OCI-LY3 (cell line): ENCODE measurements around the gene RPRD2.

ENCODE experiments used
- H2AFZ ChIP-seq: fragments of 200-600, 300-600 bp; shearing (Covaris generic); 2 replicates; pipeline ENCODE4 v1.6.0; 2014; ENCODE audit warnings: antibody characterized with exemption, low read depth, low read length
- H3K27ac ChIP-seq: fragments of 200-600, 300-600 bp; sonication (generic); 2 replicates; pipeline ENCODE4 v1.5.1; 2014; ENCODE audit warnings: mild to moderate bottlenecking, low read length, moderate library complexity, mixed read lengths
- H3K27me3 ChIP-seq: fragments of 200-600, 300-600 bp; sonication (generic); 2 replicates; pipeline ENCODE4 v1.6.1; 2014; ENCODE audit warnings: low read depth, low read length, mixed read lengths
- H3K36me3 ChIP-seq: fragments of 200-600, 300-600 bp; sonication (generic); replicated peaks from 2 replicates; pipeline ENCODE3; 2014; ENCODE audit warnings: low read depth, low read length, mixed read lengths
- H3K4me1 ChIP-seq: fragments of 300-600, 200-600 bp; sonication (generic); 2 replicates; pipeline ENCODE4 v1.6.1; 2014; ENCODE audit warnings: low read length, mixed read lengths
- H3K4me2 ChIP-seq: fragments of 200-600, 300-600 bp; sonication (generic); 2 replicates; pipeline ENCODE4 v1.6.1; 2014; ENCODE audit warnings: low read length, mixed read lengths
- H3K4me3 ChIP-seq: fragments of 300-600, 200-600 bp; sonication (generic); 2 replicates; pipeline ENCODE4 v1.5.1; 2014; ENCODE audit warnings: antibody characterized with exemption, mild to moderate bottlenecking, low read length, moderate library complexity
- H3K79me2 ChIP-seq: fragments of 300-600, 200-600 bp; shearing (Covaris generic); 2 replicates; pipeline ENCODE4 v1.6.1; 2014; ENCODE audit warnings: mild to moderate bottlenecking, low read length, mixed read lengths
- H3K9ac ChIP-seq: fragments of 300-600, 200-600 bp; shearing (Covaris generic); 2 replicates; pipeline ENCODE4 v1.6.0; 2014; ENCODE audit warnings: mild to moderate bottlenecking, low read length, moderate library complexity
- H3K9me3 ChIP-seq: fragments of 200-600, 300-600 bp; shearing (Covaris generic); 2 replicates; pipeline ENCODE4 v1.6.1; 2014; ENCODE audit warnings: low read length, mixed read lengths; ENCODE audit not compliant: insufficient read depth
- H4K20me1 ChIP-seq: fragments of 200-600, 300-600 bp; sonication (generic); 2 replicates; pipeline ENCODE4 v1.6.1; 2016; ENCODE audit warnings: low read length, mixed read lengths; ENCODE audit not compliant: insufficient read depth
- CTCF ChIP-seq: fragments of 200-600, 300-600 bp; sonication (generic); IDR thresholded peaks from 2 replicates; pipeline ENCODE4 v1.5.1; 2014; ENCODE audit warnings: antibody characterized with exemption, low read length, low read depth
- EZH2phosphoT487 ChIP-seq: fragments of 200-600 bp; shearing (Covaris generic); IDR thresholded peaks from 2 replicates; pipeline ENCODE4 v1.6.1; 2018; ENCODE audit warnings: antibody characterized with exemption, mixed run types, low read depth

Gene RPRD2

GRCh38 chr1:150407330-150407729, 43.4 kb downstream of the RPRD2 start:
- Histone ChIP-seq H4K20me1 (peaks cover 43% of the 10 kb centered on the region), H3K79me2 (peaks cover 52% of the 10 kb centered on the region), H3K27me3 (no peaks in the 10 kb centered on the region), H3K36me3 (peaks cover 3% of the 10 kb centered on the region), H3K9me3 (no peaks in the 10 kb centered on the region), H2AFZ (no peak overlapping the region), H3K4me1 (no peaks in the 10 kb centered on the region), H3K4me3 (no peak overlapping the region), H3K4me2 (no peak overlapping the region), H3K27ac (no peak overlapping the region), H3K9ac (no peak overlapping the region)
- no peak for TF ChIP-seq CTCF
- TF ChIP-seq EZH2phosphoT487, result no peak

DNA sequence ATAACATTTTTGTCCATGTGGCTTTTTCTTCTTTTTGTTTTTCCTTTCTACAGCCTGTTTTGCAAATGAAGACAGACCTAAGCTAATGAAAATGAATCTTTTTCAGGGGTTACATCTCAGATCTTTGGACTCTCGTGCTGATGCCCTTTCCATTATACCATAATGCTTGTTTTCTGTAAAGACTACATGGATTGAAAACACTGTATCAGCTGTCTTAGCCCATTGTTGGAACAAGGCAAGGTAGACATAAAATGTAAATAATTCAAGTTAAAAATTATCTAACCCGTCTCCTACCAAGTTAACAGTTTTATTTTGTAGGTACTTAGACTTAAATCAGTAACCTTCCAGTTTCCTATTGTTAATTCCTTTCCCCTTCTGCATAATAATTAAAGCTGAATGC, 44.9 kb downstream of the RPRD2 start:
- Histone ChIP-seq H3K4me3 (no peak overlapping the region), H3K27me3 (no peaks in the 10 kb centered on the region), H3K9ac (no peak overlapping the region), H3K27ac (no peak overlapping the region), H3K79me2 (peaks cover 46% of the 10 kb centered on the region), H4K20me1 (peaks cover 39% of the 10 kb centered on the region), H3K9me3 (no peaks in the 10 kb centered on the region), H3K36me3 (no peaks in the 10 kb centered on the region), H3K4me1 (no peaks in the 10 kb centered on the region), H3K4me2 (no peak overlapping the region), H2AFZ (no peak overlapping the region)
- TF ChIP-seq EZH2phosphoT487, result no peak
- no peak for TF ChIP-seq CTCF

DNA sequence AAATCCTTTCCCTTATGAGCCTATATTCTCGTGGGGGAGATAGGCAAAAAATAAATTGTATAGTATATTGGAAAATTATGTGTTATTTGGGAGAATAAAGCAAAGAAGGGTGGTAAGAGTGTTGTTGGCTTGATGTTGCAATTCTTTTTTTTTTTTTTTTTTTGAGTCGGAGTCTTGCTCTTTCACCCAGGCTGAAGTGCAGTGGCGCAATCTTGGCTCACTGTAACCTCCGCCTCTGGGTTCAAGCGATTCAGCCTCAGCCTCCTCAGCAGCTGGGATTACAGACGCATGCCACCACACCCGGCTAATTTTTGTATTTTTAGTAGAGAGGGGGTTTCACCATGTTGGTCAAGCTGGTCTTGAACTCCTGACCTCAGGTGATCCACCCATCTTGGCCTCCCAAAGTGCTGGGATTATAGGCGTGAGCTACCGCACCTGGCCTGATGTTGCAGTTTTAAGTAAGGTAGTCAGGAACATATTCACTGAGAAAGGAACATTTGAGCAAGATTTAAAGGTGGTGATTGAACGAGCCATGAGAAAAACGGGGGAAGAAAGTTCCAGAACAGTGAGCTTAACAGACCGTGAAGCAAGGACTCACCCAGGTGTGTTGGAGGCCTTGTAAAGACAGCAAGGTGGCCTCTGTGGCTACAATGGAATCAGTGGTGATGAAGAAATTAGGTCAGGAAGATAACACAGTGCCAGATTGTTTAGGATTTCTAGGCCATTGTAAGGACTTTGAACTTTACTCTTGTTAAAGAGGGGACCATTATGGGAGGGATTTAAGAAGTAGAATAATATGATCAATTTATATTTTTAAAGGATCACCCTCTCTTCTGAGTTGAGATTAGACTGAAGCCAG, 45.8 kb downstream of the RPRD2 start:
- H3K27ac ChIP-seq, result no peak overlapping the region
- no peak overlapping the region for H3K9ac ChIP-seq
- no peak overlapping the region for H2AFZ ChIP-seq
- peaks cover 43% of the 10 kb centered on the region for H4K20me1 ChIP-seq
- no peaks in the 10 kb centered on the region for H3K36me3 ChIP-seq
- no peak overlapping the region for H3K4me2 ChIP-seq
- H3K4me3 ChIP-seq, result no peak overlapping the region
- H3K4me1 ChIP-seq, result no peaks in the 10 kb centered on the region
- no peaks in the 10 kb centered on the region for H3K9me3 ChIP-seq
- H3K27me3 ChIP-seq, result no peaks in the 10 kb centered on the region
- H3K79me2 ChIP-seq, result peaks cover 41% of the 10 kb centered on the region
- TF ChIP-seq CTCF (no peak), EZH2phosphoT487 (no peak)

DNA sequence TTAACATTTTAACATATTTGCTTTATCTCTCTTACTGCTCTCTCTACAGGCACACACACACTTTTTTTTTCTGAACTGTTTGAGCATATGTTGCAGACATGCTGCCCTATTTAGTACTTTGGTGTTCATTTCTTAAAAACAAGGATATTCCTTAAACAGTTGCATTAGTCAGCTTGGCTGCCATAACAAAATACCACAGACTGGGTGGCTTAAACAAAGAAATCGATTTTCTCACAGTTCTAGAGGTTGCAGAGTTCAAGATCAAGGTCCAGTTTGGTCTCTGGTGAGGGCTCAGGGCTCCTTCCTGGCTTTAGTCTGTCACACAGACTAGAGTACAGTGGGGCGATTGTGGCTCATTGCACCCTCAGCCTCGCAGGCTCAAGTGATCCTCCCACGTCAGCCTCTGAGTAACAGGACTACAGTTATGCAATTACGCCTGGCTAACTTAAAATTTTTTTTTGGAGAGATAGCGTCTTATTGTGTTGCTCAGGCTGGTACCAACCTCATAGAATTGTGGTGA, 46.7 kb downstream of the RPRD2 start:
- Histone ChIP-seq H3K27ac (no peak overlapping the region), H3K4me2 (no peak overlapping the region), H3K27me3 (no peaks in the 10 kb centered on the region), H3K9me3 (no peaks in the 10 kb centered on the region), H3K4me3 (no peak overlapping the region), H3K4me1 (no peaks in the 10 kb centered on the region), H3K9ac (no peak overlapping the region), H3K36me3 (no peaks in the 10 kb centered on the region), H4K20me1 (peaks cover 39% of the 10 kb centered on the region), H3K79me2 (peaks cover 35% of the 10 kb centered on the region), H2AFZ (no peak overlapping the region)
- TF ChIP-seq EZH2phosphoT487 (no peak), CTCF (no peak)
